ENCODE data around the gene APLNR.

Gene APLNR

DNA sequence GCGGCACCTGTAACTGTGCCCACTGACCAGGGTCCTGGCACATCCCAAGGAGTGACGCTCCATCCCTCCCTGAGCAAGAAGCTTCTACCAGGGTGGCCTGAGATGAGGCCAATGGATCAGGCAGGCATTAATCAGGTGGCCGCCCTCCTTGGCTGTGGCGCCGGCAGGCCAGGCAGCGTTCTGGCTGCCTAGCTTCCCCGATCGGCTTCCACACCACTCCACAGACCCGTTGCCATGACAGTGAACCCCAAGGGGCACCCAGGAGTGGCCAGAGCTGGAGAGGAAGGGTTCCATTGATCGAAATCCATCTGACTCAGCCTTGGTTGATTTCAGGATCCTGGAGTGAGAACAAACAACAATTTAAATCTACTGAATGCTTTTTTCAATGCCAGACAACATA, 34.8 kb downstream of the APLNR start:
- Histone ChIP-seq H3K79me2 (ENCODE audit: insufficient read depth, low read depth) (no peaks in the 10 kb centered on the region), H3K27me3 (ENCODE audit: insufficient read depth, low read depth) (no peaks in the 10 kb centered on the region), H3K4me3 (IDR thresholded peaks at IDR 0.05; ENCODE audit: insufficient read depth, low read depth, low read length) (no peak overlapping the region), H4K20me1 (ENCODE audit: insufficient read depth) (no peaks in the 10 kb centered on the region), H2AFZ (ENCODE audit: low read depth) (no peak overlapping the region), H3K4me2 (no peak overlapping the region), H3K27ac (no peak overlapping the region), H3K9ac (no peak overlapping the region), H3K36me3 (ENCODE audit: insufficient read depth) (no peaks in the 10 kb centered on the region), H3K4me1 (ENCODE audit: low read depth, poor library complexity, severe bottlenecking) (no peaks in the 10 kb centered on the region)
- TF ChIP-seq, protein P1, sequence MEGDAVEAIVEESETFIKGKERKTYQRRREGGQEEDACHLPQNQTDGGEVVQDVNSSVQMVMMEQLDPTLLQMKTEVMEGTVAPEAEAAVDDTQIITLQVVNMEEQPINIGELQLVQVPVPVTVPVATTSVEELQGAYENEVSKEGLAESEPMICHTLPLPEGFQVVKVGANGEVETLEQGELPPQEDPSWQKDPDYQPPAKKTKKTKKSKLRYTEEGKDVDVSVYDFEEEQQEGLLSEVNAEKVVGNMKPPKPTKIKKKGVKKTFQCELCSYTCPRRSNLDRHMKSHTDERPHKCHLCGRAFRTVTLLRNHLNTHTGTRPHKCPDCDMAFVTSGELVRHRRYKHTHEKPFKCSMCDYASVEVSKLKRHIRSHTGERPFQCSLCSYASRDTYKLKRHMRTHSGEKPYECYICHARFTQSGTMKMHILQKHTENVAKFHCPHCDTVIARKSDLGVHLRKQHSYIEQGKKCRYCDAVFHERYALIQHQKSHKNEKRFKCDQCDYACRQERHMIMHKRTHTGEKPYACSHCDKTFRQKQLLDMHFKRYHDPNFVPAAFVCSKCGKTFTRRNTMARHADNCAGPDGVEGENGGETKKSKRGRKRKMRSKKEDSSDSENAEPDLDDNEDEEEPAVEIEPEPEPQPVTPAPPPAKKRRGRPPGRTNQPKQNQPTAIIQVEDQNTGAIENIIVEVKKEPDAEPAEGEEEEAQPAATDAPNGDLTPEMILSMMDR (conservative IDR thresholded peaks at IDR 0.05; ENCODE audit: low read depth, low read length), result no peak

DNA sequence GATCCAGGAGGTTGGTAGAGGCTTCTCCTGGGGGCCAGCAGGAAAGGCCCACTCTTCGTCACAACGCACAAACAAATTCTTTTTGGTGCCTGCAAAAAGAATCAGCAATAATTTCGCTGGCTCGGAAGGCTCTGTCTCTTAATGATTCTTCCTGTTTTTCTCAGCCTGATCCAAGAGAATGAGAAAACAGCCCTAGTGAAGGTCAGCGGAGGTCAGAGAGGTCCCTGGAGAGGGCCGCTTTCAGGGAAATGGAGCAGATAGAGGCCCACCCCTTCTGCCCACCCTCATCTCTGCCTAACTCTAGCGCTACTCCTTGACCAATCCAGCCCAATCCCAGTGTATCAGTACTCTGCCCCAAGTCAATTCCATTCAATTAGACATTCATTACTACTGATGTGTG, 36.1 kb downstream of the APLNR start:
- Histone ChIP-seq H3K4me3 (IDR thresholded peaks at IDR 0.05; ENCODE audit: insufficient read depth, low read depth, low read length) (no peak overlapping the region), H3K36me3 (ENCODE audit: insufficient read depth) (no peaks in the 10 kb centered on the region), H3K4me1 (ENCODE audit: low read depth, poor library complexity, severe bottlenecking) (no peaks in the 10 kb centered on the region), H4K20me1 (ENCODE audit: insufficient read depth) (no peaks in the 10 kb centered on the region), H3K9ac (no peak overlapping the region), H3K27ac (no peak overlapping the region), H3K79me2 (ENCODE audit: insufficient read depth, low read depth) (no peaks in the 10 kb centered on the region), H2AFZ (ENCODE audit: low read depth) (no peak overlapping the region), H3K4me2 (no peak overlapping the region), H3K27me3 (ENCODE audit: insufficient read depth, low read depth) (no peaks in the 10 kb centered on the region)
- TF ChIP-seq, protein P1 (conservative IDR thresholded peaks at IDR 0.05; ENCODE audit: low read depth, low read length), result no peak

DNA sequence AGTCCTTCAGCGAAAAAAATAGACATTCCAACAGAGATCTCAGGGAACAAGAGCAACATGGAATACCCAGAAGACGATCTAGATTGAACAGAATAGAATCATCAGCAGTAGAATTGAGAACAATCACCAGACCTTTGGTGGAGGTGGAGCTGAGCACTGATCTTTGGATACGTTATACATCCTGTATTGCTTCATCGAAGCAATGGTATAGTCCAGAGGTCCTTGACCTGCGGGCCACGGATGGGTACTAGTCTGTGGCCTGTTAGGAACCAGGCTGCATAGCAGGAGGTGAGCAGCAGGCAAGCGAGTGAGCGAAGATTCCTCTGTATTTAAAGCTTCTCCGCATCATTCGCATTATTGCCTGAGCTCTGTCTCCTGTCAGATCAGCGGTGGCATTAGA, 37.7 kb downstream of the APLNR start:
- no peak overlapping the region for H3K9ac ChIP-seq
- H3K79me2 ChIP-seq (ENCODE audit: insufficient read depth, low read depth), result no peaks in the 10 kb centered on the region
- TF ChIP-seq, protein P1 (conservative IDR thresholded peaks at IDR 0.05; ENCODE audit: low read depth, low read length), result no peak
- H3K4me3 ChIP-seq (IDR thresholded peaks at IDR 0.05; ENCODE audit: insufficient read depth, low read depth, low read length), result no peak overlapping the region
- H3K27ac ChIP-seq, result no peak overlapping the region
- no peak overlapping the region for H2AFZ ChIP-seq (ENCODE audit: low read depth)
- H3K27me3 ChIP-seq (ENCODE audit: insufficient read depth, low read depth), result no peaks in the 10 kb centered on the region
- H3K4me2 ChIP-seq, result no peak overlapping the region
- H3K36me3 ChIP-seq (ENCODE audit: insufficient read depth), result no peaks in the 10 kb centered on the region
- H3K4me1 ChIP-seq (ENCODE audit: low read depth, poor library complexity, severe bottlenecking), result no peaks in the 10 kb centered on the region
- H4K20me1 ChIP-seq (ENCODE audit: insufficient read depth), result no peaks in the 10 kb centered on the region

DNA sequence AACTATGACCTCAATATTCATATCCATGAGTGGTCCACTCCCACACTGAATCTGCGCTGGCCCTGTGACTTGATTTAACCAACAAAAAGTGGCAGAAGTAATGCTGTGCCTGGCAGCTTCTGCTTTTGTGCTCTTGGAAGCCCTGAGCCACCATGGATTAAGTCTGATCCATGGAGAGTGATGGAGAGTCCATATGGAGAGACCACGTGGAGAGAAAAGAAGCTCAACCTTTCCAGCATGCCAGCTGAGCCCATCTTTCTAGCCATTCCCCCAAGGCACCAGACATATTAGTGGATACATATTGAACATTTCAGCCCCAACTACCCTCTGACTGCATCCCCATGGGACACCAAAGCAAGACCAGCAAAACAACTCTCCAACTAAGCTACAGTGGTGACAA, 39.3 kb downstream of the APLNR start:
- H3K36me3 ChIP-seq (ENCODE audit: insufficient read depth), result no peaks in the 10 kb centered on the region
- no peak overlapping the region for H3K4me2 ChIP-seq
- no peak overlapping the region for H3K27ac ChIP-seq

More for the DNA sequence above, 39.3 kb downstream of the APLNR start:
- H3K27me3 ChIP-seq (ENCODE audit: insufficient read depth, low read depth), result no peaks in the 10 kb centered on the region
- no peak overlapping the region for H2AFZ ChIP-seq (ENCODE audit: low read depth)
- no peak overlapping the region for H3K9ac ChIP-seq
- TF ChIP-seq, protein P1 (conservative IDR thresholded peaks at IDR 0.05; ENCODE audit: low read depth, low read length), result no peak
- H3K4me3 ChIP-seq (IDR thresholded peaks at IDR 0.05; ENCODE audit: insufficient read depth, low read depth, low read length), result no peak overlapping the region
- no peaks in the 10 kb centered on the region for H4K20me1 ChIP-seq (ENCODE audit: insufficient read depth)
- no peaks in the 10 kb centered on the region for H3K79me2 ChIP-seq (ENCODE audit: insufficient read depth, low read depth)
- no peaks in the 10 kb centered on the region for H3K4me1 ChIP-seq (ENCODE audit: low read depth, poor library complexity, severe bottlenecking)
